Activated CD8-positive, alpha-beta memory T cell treated with anti-CD3 and anti-CD28 coated beads for 4 hours (primary cell): Measurements from ENCODE around the gene NPAS2.

Experiments used
- DNase-seq, 2 donors: peaks; one replicate each; pipeline ENCODE4 v3.0.0-alpha.2; 2020; ENCODE audit warnings: low read depth in 2 of 2

Gene NPAS2

GRCh38 chr2:100821255-100821910 lies 1.4 kb downstream of the NPAS2 start:
- no peak for DNase-seq

GRCh38 chr2:100821911-100822265 lies 1.9 kb downstream of the NPAS2 start:
- DNase-seq: no peak

- DNase-seq: no peak
Measured at GRCh38 chr2:100822587-100823248, 2.8 kb downstream of the NPAS2 start.

- no peak for DNase-seq
Measured at GRCh38 chr2:100823665-100824438, 3.9 kb downstream of the NPAS2 start.

GRCh38 chr2:100824842-100825241 lies 4.9 kb downstream of the NPAS2 start:
- DNase-seq: no peak

DNA sequence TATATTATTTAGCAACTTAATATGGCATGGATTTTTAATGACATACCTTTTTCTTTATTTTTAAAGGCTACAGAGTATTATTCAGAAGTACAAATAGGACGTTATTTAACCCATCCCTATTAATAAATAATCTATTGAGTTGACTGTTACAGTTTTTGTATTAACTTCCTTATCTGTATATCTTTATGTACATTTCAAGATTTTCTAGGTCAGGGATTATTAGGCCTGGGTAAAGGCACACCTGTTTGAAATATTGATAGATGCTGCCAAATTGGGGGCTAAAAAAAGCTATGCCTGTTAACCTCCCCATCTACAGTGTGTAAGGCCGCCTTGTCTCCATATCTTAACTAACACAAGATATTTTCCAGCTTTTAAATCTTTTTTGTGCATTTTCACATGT lies 6.6 kb downstream of the NPAS2 start:
- no peak for DNase-seq

DNA sequence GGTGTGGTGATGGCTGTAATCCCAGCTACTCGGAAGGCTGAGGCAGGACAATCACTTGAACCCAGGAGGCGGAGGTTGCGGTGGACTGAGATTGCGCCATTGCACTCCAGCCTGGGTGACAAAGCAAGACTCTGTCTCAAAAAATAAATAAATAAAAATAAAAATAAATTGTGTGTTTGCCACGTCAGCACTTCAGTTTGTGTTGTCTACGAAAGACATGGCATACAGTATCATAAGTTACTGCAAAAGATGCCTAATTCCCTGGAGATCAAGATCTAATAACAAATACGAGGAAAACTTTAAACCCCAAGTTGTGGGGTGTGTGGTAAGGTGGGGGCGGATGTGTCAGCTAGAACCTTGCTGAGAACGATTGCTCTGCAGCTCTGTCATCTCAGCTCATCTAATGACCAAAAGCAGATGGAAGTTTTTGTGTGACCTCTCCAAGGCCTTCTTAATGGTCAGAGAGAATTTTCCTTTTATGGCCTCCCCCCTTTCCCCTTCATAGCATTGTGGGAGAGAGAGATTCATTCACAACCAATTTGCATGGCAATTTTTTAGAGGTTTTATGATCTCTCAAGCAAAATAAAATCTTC lies 11.3 kb downstream of the NPAS2 start:
- DNase-seq: no peak

- DNase-seq: no peak
Measured at GRCh38 chr2:100831831-100832230, 11.9 kb downstream of the NPAS2 start.

- DNase-seq: no peak
Measured at GRCh38 chr2:100832885-100833284, 12.9 kb downstream of the NPAS2 start.

DNA sequence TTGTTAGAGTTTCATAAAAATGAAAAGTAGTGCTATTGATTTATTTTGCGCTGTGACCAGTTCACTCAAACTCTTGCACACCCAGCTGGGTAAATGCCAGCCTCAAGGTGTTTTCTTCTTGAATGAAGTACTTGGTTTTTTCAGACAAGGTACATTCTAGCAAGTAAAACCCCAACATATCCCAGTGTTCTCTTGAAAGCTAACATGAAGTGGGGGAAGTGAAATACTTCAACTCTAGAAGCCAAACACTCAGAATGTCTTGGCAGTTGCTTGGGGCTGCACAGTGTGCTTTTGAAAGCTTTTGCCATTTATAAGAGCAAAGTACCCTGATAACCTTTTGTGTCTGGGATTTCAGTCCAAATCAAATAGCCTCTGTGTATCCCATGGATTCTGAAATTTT lies 13.4 kb downstream of the NPAS2 start:
- DNase-seq: no peak

- DNase-seq: no peak
Measured at GRCh38 chr2:100834221-100834620, 14.3 kb downstream of the NPAS2 start.

- DNase-seq: no peak
Measured at GRCh38 chr2:100835006-100835659, 15.2 kb downstream of the NPAS2 start.

GRCh38 chr2:100840519-100840918 lies 20.6 kb downstream of the NPAS2 start:
- no peak for DNase-seq

GRCh38 chr2:100842241-100842922 lies 22.4 kb downstream of the NPAS2 start:
- no peak for DNase-seq

GRCh38 chr2:100844514-100844913 lies 24.6 kb downstream of the NPAS2 start:
- DNase-seq: no peak

DNA sequence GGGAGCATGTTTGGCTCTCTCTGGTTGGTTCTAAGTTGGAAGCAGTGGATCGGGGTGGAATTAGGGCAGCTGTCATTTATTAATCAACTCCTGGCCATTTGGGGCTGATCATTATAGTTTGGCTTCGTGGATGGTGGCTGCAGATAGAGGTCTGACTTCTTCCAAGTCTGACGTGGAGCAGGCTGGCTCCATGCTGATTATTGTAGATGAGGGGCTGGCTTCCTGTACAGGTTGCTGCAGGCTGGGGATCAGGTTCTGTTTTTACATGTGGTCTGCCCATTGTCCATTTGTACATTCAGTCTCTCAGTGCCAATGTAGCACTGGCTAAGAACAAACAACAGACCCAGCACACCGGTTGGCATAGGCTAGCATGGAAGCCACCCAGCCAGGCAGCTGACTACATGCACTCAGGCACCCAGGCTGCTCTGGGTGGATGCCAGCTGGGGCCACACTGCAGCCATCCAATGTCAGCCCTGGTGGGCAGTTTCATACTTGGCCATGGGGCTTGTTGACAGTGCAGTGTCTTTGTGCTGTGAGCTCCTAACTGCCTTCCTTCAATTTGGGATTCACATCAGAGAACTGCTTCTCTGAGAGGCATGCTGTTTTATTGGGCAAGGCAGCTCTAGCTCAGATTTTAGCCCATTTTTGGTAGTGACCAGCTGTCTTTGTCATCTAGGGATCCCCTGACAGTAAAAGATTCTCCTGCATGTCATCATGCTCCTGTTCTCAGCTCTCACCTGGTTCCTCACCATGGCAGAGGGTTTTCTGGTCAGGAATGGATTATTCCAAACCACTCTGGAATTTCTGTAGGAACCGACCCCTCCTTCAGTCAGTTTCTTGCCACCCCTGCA lies 25.4 kb downstream of the NPAS2 start:
- DNase-seq: no peak

GRCh38 chr2:100846716-100847115 lies 26.8 kb downstream of the NPAS2 start:
- no peak for DNase-seq

- DNase-seq: no peak
Measured at GRCh38 chr2:100852447-100852846, 32.5 kb downstream of the NPAS2 start.

DNA sequence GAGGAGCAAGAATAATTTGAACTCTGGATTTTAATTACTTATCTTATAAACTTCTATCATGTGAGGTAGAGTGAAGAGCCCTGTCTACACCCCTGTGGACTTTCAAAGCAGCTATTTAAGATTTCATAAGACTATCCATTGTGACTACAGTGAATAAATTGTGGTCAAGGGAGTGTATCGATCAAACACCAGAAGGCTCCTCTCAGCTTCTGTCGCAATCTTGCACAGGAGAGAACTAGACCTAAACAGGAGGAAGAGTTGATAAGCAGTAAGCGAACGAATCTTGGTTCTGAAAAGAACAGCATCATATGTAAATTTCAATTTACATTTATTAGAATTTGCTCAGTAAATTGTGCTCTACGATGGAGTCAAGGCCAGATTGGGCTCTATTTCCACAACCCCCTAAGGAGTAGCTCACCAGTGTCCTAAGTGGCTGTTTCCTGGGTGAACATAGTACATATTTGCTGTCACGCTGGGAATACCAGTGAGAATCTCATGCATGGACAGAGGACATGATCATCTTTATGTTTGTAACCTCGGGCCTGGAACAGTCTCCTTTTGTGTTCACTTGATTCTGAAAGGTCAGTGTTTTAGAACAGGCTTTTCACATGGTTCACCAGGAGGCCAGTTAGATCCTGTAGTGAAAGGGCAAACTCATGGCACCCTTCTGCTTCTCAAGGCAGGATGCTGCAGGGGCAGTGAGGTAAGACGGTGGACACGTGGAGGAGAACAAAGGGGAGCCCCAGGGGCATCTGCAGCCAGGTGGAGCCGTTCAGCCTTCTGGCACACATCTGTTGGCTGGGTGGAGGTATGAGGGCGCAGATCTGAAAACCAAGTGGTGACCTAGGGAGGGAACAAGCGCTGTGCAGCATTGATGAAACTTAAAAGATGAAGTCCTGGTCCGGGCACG lies 33.3 kb downstream of the NPAS2 start:
- no peak for DNase-seq
